Amniotic epithelial cell (primary cell): ENCODE measurements around the gene KCNIP4.

ENCODE experiments used
- DNase-seq: peaks from one replicate; pipeline ENCODE4 v3.0.0-alpha.2; 2010; ENCODE audit warnings: low read depth

KCNIP4 gene

DNA sequence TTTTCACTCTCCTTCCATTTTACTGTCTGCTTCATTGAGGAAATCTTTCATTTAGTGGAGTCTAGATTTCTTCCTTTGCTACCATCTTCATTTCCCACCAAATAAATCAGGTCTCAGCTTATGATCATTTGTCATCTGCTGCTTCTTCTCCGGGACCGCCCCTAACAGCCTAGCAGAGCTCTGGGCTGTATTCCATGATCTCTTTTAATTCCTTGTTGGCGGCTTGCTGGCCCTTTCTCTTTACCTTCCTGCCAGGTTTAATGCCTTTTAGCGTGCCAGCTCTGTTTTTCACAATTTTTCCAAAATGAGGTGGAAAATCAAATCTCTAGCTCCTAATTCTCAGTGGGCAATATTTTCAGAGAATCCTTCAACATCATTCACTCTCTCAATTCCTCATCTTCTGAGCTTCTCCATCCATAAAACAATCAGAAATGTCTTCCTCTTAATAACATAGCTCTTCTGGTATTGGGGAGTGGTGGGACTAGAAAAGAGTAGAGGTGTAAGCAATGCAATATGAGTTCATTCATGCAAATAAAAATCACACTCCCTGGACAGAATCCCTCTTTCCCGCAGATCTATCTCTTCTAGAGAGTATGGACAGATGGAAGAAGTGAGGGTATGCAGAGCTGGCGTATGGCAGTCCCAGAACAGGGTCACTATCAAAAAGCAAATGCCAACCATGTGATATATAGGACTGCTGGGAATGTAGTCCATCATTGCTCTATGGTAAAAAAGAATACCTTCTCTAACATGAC, 491.3 kb downstream of the KCNIP4 start:
- no peak for DNase-seq

DNA sequence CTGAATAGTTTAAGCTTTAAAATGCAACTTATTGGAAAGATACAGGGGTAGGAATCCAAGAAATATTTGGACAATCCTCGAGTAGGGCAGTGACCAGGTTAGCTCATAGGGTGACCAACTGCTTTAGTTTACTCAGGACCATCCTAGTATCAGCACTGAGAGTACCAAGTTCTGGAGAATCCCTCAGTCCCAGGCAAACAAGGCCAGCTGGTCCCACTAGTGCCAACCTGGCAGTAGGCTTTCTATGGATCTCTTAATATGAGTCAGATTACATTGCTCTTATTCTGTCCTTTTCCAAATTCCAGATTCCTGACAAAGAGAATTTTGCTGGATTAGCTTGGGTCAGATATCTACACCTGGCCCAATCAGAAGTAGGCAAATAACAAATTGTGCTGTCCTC, 493.7 kb downstream of the KCNIP4 start:
- DNase-seq, result no peak

DNA sequence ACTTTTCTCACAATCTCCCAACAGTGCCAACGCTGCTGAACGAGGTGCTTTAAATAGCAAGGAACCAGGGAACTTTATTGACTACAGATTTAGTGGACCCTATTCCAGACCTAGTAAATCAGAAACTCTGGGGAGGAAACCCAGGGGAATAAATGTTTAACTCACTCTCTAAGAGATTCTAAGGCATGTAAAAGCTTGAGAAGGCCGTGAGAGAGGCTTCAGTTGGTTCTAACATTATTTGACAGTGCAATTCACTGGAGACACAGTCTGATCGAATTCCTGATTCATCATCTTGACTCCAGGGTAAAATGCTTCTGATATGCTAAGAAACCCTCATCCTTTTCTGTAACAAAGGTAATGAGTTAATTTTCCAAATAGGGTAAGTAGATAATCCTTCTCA, 494.4 kb downstream of the KCNIP4 start:
- no peak for DNase-seq

DNA sequence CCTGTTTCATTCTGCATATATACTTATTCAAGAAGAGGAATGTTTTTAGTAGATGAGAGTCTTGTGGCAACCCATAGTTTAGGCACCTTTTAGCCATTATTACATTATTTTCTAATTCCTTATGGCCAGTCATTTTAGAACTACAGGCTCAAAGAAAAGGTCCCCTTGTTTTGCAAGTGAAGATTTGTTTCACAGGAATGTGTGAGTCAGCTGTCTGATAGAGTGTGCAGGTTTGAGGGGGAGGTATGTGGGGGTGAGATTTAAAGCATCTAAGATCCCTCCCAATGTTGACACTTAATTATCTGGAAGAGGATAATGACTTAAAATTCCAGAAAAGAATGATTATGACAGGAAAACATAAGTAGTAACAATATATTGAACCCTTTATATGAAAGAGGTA, 495.6 kb downstream of the KCNIP4 start:
- DNase-seq, result no peak

DNA sequence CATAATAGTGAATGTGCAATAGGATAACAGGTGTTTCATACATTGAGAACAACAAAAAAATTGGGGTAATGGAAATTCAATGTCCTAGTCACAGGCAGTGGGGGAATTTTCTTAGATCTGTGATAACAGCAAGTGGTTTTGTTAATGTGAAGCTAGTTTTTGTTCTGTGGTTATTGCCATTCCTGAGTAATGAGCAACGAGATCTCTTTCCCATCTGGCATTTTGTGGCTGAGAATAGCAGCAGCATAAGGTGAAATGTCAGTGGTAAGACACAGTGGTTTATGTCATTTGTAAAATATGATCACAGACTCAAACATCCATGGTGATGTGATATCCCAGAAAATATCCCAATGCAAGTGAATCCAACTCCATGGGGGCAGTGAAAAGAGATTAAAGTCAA, 497.5 kb downstream of the KCNIP4 start:
- DNase-seq, result peak; percentile 59

DNA sequence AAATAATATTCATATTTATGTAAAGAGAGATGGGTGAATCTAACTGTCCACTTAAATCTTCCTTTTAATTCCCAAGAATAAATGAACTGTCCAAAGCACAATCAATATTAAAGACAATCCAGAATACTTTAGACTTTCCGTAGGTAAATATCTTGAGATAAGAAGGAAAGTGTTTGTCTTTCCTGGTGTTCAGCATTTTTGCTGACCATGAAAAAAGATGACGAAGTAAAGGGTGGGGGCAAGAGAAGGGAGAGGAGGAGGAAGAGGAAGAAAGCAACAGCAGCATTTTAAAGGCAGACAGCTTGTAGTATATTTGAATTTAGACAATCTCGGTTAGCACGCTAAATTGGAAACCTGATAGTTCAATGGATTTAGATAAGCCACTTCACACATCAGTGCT, 498.2 kb downstream of the KCNIP4 start:
- no peak for DNase-seq

DNA sequence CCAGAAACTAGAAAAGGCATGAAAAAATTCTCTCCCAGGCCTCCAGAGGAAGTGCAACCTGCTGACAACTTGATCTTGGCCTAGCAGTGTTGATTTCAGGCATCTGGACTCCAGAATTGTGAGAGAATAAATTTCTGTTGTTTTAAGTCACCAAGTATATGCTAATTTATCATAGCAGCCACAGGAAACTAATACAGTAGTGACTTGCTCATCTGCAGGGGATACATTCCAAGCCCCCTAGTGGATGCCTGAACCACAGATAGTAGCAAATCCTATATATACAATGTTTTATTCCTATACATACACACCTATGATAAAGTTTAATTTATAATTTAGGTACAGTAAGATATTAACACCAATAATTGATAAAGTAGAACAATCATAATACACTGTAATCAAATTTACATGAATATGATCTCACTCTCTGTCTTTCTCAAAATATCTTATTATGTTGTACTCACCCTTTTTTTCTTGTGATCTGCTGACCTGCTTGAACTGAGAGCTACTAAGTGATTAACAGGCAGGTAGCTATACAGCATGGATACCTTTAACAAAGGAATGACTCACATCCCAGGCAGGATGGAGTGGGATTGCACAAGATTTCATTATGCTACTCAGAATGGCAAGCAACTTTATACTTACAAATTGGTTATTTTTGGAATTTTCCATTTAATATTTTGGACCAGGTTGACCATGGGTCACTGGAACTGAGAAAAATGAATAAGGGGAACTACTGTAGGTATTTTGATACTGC, 501.1 kb downstream of the KCNIP4 start:
- DNase-seq, result no peak

DNA sequence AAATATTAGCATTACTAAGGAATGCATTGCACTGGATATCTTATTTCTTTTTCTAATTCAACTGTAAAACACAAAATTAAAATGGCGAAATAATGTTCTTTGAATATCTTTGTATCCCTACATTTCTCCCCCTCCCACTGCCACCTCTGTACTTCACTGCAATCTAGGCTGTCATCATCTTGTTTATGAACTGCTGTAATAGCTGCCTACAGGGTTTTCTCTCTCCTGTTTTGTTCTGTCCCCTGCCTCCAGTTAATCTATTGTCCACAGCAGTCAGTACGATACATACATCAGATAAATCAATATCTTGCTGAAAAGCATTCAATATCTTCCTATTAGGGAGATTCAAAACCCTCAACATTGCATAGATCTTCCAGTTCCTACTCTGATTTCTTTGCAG, 528.4 kb downstream of the KCNIP4 start:
- no peak for DNase-seq

DNA sequence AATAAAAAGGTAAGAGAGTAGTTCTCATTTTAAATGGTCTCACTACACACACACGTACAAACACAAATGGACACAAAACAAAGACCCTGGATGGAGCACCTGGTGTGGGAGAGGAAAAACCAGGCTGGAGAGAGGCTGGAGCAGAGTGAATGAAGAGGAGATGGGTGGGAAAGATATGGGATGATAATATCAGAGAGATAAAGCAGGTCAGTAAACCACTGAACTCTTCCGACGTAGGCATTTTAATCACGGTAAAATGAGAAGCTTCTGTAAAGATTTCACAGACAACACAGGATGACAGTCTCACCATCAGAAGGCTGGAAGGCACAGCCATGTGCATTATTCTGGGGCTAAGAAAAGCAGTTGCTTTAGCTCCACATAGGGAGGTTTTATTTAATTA, 532.8 kb downstream of the KCNIP4 start:
- no peak for DNase-seq

DNA sequence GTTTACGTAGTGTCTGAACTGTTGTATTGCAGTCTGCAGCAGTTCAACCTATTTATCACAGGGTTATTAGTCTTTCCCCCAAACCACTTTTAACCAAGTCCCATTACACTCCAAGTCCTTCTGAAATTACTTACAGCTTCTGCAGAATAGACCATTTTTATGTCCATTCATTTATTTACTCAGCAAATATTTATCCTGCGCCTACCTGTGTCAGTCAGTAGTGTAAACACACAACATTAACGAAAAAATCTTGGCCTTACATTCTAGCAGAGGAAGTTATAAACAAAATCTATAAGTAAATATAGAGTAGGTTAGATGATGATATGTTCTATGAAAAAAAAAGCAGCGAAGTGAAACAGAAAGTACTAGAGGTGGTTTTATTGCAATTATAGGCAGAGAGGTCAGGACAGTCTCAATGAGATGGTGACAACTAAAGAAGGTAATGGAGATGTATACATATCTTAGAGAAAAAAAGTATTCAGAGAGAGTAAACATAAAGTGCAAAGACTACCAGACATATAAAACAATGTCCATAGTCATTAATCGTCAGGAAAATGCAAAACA, 534.7 kb downstream of the KCNIP4 start:
- DNase-seq, result no peak

DNA sequence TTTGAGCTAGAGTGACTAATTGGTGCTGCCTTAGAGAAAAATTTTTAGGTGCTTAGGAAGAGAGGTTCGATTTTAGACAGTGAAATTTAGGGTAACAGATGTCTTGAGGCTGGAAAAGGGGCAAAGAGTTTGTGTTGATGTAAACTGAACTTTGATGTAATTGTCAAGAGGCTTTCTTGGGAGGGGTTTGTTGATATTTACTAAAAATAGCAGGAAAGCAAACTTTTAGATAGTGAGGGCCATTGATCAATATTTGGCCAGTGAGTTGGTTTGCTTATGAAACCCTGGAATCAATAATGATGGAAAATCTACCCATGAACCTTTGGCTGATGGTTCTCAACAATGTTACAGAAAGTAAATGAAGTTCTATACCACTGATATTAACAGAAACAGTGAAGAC, 537.5 kb downstream of the KCNIP4 start:
- DNase-seq, result no peak

DNA sequence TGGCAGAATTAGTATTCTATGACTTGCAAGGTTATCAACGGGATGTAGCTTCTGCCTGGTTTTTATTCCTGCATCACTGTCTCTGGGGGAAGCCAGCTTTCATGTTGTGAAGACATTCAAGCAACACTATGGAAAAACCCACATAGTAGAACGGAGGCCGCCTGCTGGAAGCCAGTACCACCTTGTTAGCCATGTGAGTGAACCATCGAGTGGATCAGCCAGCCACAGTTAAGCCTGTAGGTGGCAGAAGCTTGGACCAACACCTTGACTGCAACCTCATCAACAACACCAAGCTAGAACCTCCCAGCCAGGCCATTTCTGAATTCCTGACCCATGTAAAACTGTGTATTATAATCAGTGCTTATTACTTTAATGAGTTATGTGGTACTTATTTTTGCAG, 538.2 kb downstream of the KCNIP4 start:
- no peak for DNase-seq

DNA sequence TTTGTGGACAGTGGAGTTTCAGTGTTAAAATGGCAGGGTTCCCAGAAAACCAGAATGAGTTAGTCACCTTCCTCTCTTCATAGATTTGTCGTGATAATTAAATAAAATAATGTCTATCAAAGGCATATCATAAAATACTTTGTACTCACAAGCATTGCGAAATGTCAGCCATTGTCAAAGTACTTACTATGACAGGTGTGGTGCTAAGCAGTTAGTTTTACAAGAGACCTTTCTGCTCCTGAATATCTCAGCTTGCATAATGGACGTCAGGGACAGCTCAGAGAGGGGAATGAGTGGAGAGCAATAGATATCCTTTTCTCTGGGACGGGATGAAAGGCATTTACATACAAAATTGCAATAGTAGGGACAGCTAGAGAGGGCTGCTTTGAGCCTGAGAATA, 560.9 kb downstream of the KCNIP4 start:
- no peak for DNase-seq

DNA sequence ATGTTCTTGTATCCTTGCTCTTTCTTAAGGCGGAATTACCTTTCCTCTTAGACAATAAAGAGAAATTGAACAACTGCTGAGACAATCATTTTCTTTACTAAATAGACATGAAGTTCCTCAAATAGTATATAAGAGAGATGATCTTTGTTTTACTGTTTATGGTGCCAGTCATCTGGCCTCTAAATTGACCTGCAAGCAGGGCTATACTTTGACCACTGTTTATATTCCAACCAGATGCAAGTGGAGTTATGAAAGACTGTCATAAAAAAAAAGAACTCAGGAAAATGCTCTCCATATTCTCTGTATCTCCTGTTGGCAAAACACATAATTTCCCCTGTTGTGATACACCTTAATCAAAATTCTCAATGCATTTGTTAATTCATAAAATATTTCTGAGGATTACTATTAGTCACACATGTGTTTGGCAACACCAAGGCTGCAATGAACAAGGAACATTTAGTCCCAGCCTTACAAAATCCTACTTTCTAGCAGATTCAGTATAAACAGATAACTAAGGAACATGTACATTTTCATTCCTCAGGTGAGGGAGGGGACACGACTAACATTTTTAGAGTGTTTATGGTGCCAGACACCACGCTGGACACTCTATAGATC, 562.3 kb downstream of the KCNIP4 start:
- no peak for DNase-seq

DNA sequence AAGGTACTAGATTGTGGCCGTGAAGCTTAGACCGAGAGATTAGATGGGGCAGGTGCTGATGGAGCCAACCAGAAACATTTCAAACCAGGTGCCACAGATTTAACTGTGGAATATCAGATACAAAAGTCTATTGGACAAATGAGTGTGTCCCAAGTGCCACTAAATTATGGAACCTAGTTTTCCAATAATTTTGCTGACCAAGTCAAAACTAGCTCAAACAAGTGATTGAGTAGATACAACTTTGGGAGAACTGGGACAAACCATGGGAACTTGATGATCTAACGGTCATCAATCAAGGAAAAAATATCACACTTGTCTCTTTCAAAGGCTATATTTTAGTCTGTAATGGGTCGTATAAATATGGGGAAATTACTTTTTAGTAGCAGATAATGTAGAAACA, 562.9 kb downstream of the KCNIP4 start:
- no peak for DNase-seq

DNA sequence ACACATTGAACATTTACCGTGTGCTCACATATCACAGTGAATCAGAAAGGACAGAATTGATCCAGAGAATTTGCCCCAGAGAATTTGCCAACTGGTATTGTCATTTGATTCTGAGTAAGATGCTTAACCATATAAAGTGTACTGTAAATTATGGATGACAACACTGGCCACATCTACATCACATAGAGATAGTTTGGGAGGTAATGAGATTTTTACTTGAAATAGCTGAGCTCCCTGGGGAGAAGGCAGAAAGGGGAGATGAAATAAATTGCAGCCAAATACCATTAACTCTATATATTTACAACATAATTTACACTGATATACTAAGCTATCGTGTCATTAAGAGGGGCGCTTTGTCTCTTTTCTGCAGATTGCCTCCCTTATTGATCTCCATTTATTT, 564.0 kb downstream of the KCNIP4 start:
- DNase-seq, result no peak

DNA sequence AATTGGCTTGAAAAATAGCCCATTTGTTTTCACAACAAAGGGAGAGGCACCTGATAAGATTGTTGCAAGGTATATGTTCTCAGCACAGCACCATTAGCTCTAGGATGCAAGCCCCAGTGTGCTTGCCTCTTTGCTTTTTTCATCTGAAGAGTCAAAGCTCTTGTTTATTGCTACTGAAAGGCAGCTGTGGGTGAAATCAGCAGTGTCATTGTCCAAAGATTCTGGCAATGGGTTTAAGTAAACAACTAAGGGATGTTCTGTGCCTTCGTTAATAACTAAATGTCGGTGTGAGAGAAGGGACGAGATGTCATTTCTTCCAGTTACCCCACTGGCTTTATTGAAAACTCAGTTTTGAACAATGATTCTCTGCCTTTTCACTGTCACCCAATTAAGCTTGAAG, 567.7 kb downstream of the KCNIP4 start:
- DNase-seq, result no peak

DNA sequence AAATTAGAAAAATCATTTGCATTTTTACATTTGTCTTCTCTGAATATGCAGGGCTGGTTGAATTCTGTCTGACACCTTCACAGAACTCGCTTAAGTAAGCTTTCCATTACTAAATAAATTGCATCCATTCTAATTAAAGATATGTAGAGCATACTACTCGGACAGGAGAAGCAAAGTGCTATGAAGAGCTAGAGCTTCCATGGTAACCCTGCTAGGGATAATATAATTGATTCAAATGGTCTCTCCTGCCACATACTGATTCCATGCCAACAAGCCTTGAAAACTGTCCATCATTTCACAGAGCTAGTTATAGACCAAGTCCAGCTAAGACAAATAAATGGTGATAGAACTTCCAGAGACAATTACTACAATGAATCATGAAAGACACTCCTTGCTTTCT, 571.5 kb downstream of the KCNIP4 start:
- no peak for DNase-seq

DNA sequence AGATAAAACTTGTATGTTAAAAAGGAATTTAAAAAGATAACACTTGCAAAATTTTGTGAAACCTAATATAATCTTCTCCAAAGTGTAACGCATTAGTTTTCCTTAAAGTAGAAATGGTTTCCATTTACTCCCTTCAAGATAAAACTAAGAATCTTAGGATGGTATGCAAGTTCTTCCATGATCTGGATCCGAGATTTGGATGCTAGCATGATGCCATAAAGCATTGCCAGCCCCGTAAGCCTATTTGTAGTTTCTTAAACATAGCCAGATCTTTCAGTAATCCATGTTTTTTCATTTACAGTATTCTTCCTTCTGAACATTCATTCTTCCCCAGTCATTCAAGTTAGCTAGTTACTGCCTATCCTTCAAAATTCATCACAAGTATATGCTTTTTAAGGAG, 572.4 kb downstream of the KCNIP4 start:
- no peak for DNase-seq

DNA sequence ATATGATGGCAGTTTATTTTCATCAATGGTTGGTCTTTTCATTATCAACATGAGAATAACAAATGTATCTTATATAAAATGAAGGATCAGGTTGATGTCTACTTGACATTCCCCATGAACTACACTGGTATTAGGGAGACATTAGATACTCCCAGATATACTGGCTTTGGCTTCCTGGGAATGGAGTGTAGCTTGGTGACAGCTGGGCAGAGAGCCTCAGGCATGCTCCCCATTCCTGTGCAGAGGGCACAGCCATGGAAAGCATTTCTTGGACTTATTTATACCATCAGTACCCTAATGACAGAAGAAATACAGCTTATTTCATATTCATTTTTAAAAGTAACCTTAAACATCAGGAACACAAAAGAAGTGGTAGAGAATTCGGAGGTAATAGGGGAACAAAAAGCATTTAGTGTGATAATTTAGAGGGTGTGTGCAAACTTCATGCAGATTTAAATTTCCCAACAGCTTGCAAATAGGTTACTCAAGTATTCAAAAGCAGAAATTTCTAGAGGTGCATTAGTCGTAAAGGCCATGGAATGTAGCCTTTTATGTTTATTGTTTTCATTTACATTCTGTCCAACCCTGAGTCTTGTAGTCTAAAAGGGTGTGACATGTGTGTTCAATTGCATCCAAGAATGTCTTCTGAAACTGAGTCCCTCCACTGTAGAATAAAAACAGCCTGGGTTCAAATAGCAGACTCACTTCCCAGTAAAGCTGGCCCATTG, 573.8 kb downstream of the KCNIP4 start:
- DNase-seq, result no peak

DNA sequence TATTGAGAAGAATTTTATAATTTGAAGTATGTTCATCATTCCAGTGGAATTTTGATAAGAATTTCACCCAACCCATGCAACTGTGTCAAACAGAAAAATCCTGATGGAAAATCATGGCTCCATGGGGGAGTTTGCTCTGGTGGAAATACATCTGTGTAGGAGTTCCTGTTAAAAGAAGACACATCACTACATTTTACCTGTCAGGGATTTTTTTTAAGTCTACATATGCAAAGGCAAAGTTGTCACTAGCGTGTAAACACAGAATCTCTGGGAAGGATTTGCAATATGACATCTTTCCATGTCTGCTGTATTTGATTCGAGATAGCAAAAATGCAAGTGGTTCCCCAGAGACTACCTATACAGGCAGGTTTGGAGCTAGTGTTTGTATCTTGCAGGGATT, 581.0 kb downstream of the KCNIP4 start:
- DNase-seq, result no peak

DNA sequence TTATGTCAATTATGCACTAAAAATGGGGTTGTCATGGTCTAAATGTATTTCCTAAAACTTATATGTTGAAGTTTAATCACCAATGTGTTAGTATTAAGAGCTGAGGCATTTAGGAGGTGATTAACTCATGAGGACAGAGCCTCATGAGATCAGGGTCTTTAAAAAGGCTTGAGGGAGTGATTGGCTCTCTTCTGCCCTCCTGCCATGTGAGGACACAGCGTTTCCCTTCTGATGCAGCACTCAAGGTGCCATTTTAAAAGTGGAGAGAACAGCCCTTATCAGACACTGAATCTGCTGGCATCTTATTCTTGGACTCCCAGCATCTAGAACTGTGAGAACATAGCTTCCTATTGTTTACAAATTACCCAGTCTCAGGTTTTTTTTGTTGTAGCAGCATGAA, 581.7 kb downstream of the KCNIP4 start:
- no peak for DNase-seq
